DOHH2 (cell line): ENCODE data around the gene FILIP1L.

Experiments
- H3F3A ChIP-seq: fragments of 200-600 bp; sonication (generic), shearing (Covaris generic); 2 replicates; pipeline ENCODE4 v1.6.0; 2016; ENCODE audit warnings: antibody characterized with exemption, mild to moderate bottlenecking; ENCODE audit not compliant: control insufficient read depth, insufficient read depth
- H3K27ac ChIP-seq: fragments of 200-600 bp; sonication (generic); 2 replicates; pipeline ENCODE4 v1.5.1; 2014; ENCODE audit warnings: low read depth, mild to moderate bottlenecking, low read length, moderate library complexity
- H3K27me3 ChIP-seq: fragments of 200-600 bp; sonication (generic); 2 replicates; pipeline ENCODE4 v1.6.1; 2014; ENCODE audit warnings: mild to moderate bottlenecking, low read length, mixed read lengths; ENCODE audit not compliant: control insufficient read depth
- H3K36me3 ChIP-seq: fragments of 200-600 bp; sonication (generic); 2 replicates; pipeline ENCODE4 v1.6.1; 2014; ENCODE audit warnings: mild to moderate bottlenecking, low read length, moderate library complexity, mixed read lengths; ENCODE audit not compliant: control insufficient read depth
- H3K4me1 ChIP-seq: fragments of 200-600 bp; sonication (generic); 2 replicates; pipeline ENCODE4 v1.6.1; 2014; ENCODE audit warnings: mild to moderate bottlenecking, low read length, mixed read lengths; ENCODE audit not compliant: control insufficient read depth
- H3K4me2 ChIP-seq: fragments of 200-600 bp; sonication (generic); 2 replicates; pipeline ENCODE4 v1.6.0; 2014; ENCODE audit warnings: mild to moderate bottlenecking, low read length, moderate library complexity
- H3K4me3 ChIP-seq: fragments of 200-600 bp; sonication (generic); 2 replicates; pipeline ENCODE4 v1.5.1; 2014; ENCODE audit warnings: mild to moderate bottlenecking, low read length, mixed read lengths
- H3K79me2 ChIP-seq: fragments of 200-600 bp; sonication (generic); 2 replicates; pipeline ENCODE4 v1.6.1; 2014; ENCODE audit warnings: mild to moderate bottlenecking, low read length, mixed read lengths; ENCODE audit not compliant: control insufficient read depth
- H3K9me2 ChIP-seq: fragments of 200-600 bp; sonication (generic); replicated peaks from 2 replicates; pipeline ENCODE4 v1.6.1; 2014; ENCODE audit warnings: mild to moderate bottlenecking, low read length, mixed read lengths; ENCODE audit not compliant: control insufficient read depth
- H3K9me3 ChIP-seq: fragments of 200-600 bp; sonication (generic); 2 replicates; pipeline ENCODE4 v1.6.1; 2014; ENCODE audit warnings: antibody characterized with exemption, low read length, mixed read lengths; ENCODE audit not compliant: control insufficient read depth, insufficient read depth
- H4K20me1 ChIP-seq: fragments of 200-600 bp; sonication (generic); 2 replicates; pipeline ENCODE4 v1.6.0; 2014; ENCODE audit warnings: low read depth, mild to moderate bottlenecking, antibody characterized with exemption, low read length, moderate library complexity; ENCODE audit not compliant: control insufficient read depth, insufficient read depth
- EZH2phosphoT487 ChIP-seq: fragments of 200-600 bp; sonication (generic); IDR thresholded peaks from 2 replicates; pipeline ENCODE4 v1.6.1; 2017; ENCODE audit warnings: borderline replicate concordance, mild to moderate bottlenecking, antibody characterized with exemption, low read length, moderate library complexity, mixed read lengths
- TF ChIP-seq, protein P1 (sequence below): fragments of 200-600 bp; sonication (generic); IDR thresholded peaks from one replicate; pipeline ENCODE4 v1.5.1; 2014; ENCODE audit warnings: antibody characterized with exemption, mild to moderate bottlenecking, low read depth, low read length; ENCODE audit not compliant: poor library complexity, severe bottlenecking

FILIP1L gene

DNA sequence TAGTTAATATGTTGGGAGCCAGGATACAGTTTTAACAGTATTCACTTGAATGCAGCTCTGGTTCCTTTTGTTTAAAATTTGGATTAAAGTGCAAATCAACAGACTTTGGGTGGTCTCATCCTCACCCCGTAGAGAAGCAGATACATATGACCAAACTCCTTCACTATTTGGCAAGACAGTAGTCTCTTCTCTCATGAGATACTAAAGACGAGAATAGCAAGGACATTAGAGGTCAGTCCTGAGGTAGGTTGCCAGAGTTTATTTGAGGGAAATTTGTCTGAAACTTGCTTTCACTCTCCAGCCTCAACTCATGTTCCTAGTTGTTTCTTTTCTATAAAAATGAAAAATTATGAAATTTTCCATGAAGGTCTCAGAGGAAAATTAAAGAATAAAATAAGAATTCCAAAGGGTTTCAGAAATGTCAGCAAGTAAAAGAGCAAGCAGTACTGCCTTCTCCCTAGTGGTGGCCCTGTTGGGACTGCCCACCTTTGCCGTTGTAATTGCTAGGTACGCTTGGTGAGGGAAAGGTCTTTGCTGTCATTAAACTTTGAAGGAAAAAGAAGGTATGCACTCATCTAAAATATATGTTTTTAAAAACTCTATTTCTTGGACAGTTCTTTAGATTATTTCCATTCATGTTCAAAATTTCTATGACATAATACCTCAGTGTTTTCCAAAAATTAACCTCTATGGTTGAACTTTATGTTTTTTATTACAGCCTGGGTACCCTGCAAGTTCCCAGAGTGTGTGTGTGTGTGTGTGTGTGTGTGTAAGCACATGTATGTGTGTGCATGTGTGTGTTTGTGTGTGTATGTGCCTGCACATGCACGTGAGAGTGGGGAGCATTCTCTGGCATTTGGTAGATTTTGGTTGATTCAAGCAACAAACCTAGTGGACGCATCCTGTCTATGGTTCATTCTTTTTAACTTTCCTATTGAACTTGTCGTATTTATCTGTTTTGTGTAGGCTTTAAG lies 185.2 kb downstream of the FILIP1L start:
- Histone ChIP-seq H3K27me3 (no peaks in the 10 kb centered on the region), H3K36me3 (peaks cover 3% of the 10 kb centered on the region; the same call in 1 of the 2 replicates), H3K9me2 (no peaks in the 10 kb centered on the region), H3K4me3 (no peak overlapping the region), H3K9me3 (no peaks in the 10 kb centered on the region), H4K20me1 (no peaks in the 10 kb centered on the region), H3K4me2 (no peak overlapping the region), H3F3A (no peaks in the 10 kb centered on the region), H3K27ac (no peak overlapping the region), H3K4me1 (no peaks in the 10 kb centered on the region), H3K79me2 (peaks cover under 1% of the 10 kb centered on the region; the same call in 1 of the 2 replicates)
- no peak for TF ChIP-seq EZH2phosphoT487
- TF ChIP-seq, protein P1, sequence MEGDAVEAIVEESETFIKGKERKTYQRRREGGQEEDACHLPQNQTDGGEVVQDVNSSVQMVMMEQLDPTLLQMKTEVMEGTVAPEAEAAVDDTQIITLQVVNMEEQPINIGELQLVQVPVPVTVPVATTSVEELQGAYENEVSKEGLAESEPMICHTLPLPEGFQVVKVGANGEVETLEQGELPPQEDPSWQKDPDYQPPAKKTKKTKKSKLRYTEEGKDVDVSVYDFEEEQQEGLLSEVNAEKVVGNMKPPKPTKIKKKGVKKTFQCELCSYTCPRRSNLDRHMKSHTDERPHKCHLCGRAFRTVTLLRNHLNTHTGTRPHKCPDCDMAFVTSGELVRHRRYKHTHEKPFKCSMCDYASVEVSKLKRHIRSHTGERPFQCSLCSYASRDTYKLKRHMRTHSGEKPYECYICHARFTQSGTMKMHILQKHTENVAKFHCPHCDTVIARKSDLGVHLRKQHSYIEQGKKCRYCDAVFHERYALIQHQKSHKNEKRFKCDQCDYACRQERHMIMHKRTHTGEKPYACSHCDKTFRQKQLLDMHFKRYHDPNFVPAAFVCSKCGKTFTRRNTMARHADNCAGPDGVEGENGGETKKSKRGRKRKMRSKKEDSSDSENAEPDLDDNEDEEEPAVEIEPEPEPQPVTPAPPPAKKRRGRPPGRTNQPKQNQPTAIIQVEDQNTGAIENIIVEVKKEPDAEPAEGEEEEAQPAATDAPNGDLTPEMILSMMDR: no peak

DNA sequence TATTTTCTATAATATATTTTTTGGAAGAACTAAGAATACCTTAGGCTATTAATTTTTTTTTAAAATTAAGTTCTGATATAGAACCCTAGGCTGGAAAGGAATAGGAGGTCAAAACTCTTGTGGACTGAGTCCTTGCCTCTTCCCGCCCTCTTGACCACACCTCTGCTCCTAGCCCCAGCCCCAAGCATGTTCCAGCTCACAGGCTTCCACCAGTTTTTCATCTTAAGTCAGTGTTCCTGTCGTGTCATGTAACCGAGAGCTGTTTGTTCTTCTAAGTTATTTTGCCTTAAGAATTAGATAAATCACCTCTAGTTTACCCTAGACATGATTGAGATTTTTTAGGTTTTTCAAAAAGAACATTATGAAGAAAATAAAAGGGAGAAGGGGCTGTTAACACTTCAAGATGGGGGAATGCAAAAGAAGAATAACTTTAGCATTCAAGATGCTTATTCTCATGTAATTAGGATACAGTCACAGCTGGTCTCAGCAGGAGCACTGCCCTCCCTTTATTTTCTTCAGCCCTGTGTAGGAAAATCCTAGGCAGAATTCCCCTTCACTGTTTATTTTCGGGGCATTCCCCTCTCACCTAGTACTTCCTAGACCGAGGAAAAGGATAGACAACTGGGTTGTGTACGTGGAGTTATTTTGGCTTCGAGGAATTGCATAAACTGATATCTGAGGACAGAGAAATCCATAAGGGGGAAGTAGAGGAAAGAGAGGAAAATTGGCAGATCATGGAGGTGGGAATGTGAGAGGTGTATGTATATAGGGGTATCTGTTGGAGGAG lies 186.4 kb downstream of the FILIP1L start:
- H4K20me1 ChIP-seq: no peaks in the 10 kb centered on the region
- no peaks in the 10 kb centered on the region for H3K36me3 ChIP-seq
- H3K27me3 ChIP-seq: no peaks in the 10 kb centered on the region
- no peak overlapping the region for H3K27ac ChIP-seq
- H3K79me2 ChIP-seq: peaks cover 3% of the 10 kb centered on the region
- H3K4me1 ChIP-seq: no peaks in the 10 kb centered on the region
- H3F3A ChIP-seq: no peaks in the 10 kb centered on the region
- TF ChIP-seq EZH2phosphoT487: no peak
- TF ChIP-seq, protein P1: no peak
- H3K9me2 ChIP-seq: no peaks in the 10 kb centered on the region
- H3K9me3 ChIP-seq: no peaks in the 10 kb centered on the region
- H3K4me2 ChIP-seq: no peak overlapping the region
- H3K4me3 ChIP-seq: no peak overlapping the region

DNA sequence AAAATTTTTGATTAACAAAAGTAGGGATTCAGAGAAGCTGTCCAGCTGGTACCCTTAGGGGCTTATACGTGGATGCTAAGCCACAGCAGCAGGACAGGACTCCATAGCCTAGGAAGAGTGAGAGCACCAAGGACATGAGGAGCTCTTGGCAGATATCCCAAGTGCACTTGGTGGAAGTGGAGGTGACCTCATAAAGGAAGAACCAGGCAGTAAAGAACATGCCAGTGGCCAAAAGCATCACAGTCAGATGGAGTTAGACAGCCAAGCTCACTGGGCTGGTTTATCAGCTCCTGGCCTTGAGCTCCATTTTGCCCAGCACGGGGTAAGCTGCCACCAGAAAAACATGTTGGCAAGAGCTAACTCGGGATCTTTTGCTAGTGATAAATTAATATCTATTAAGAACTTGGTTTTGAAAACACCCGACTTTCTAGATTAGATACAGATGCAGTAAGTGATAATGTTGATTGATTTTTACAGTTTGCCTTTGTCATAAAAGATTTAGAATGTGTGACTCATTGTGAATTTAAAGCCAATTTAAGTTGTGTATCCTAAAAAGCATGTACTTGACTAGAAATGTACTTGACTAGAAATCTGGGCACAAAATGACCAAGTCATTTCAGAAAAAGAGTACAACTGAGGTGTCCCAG lies 188.6 kb downstream of the FILIP1L start:
- Histone ChIP-seq H3K4me3 (no peak overlapping the region), H3K4me1 (peaks cover 7% of the 10 kb centered on the region), H3K79me2 (peaks cover 13% of the 10 kb centered on the region), H4K20me1 (no peaks in the 10 kb centered on the region), H3K27me3 (no peaks in the 10 kb centered on the region), H3K9me3 (no peaks in the 10 kb centered on the region), H3K9me2 (no peaks in the 10 kb centered on the region; the same call in 1 of the 2 replicates), H3F3A (no peaks in the 10 kb centered on the region), H3K27ac (no peak overlapping the region), H3K4me2 (no peak overlapping the region), H3K36me3 (no peaks in the 10 kb centered on the region)
- TF ChIP-seq, protein P1: no peak
- no peak for TF ChIP-seq EZH2phosphoT487
